H1 (cell line): ENCODE results near the gene JAG2. TPM values are rescaled to one million over a fixed set of nuclear protein-coding genes. Genes with fewer than 3 reads are reported as not detected.

ENCODE experiments used
- CTCF ChIA-PET: fragments of 300-600 bp; sonication (Branson Sonifier 250); formaldehyde crosslinking; loops from one replicate; lab custom pipeline; 2021; ENCODE audit not compliant: partially characterized antibody; lab: Charles Lee
- POLR2A ChIA-PET: fragments of 300-600 bp; sonication (Branson Sonifier 250); formaldehyde crosslinking; loops from one replicate; lab custom pipeline; 2021; ENCODE audit warnings: inconsistent platforms; ENCODE audit not compliant: partially characterized antibody; lab: Charles Lee
- DNase-seq, 2 experiments: peaks; one replicate each; pipeline versions ENCODE4 v3.0.0 to v3.0.0-alpha.2; 2010 to 2022; ENCODE audit warnings: low spot score in 2 of 2, low read depth in 1 of 2, mixed read lengths in 1 of 2
- FAIRE-seq: peaks from 2 replicates; lab custom pipeline; 2011; peaks lifted over from hg19 to GRCh38; lab: Jason Lieb, UNC
- H2AFZ ChIP-seq: 2 replicates; pipeline ENCODE4 v1.8.1; 2012; ENCODE audit warnings: low read length, inconsistent platforms
- H2AK5ac ChIP-seq: 2 replicates; pipeline ENCODE4 v1.6.1; 2013; ENCODE audit warnings: low read depth, low read length
- H2BK120ac ChIP-seq: replicated peaks from 2 replicates; pipeline ENCODE3; 2013; ENCODE audit warnings: low read depth, low read length, inconsistent platforms
- H2BK12ac ChIP-seq: 2 replicates; pipeline ENCODE4 v1.6.1; 2013; ENCODE audit warnings: low read depth, low read length
- H2BK15ac ChIP-seq: 2 replicates; pipeline ENCODE4 v1.6.1; 2013; ENCODE audit warnings: low read length
- H2BK20ac ChIP-seq: 2 replicates; pipeline ENCODE4 v1.6.1; 2013; ENCODE audit warnings: low read length
- H2BK5ac ChIP-seq: 2 replicates; pipeline ENCODE4 v1.6.1; 2013; ENCODE audit warnings: low read depth, low read length
- H3K14ac ChIP-seq: 2 replicates; pipeline ENCODE4 v1.6.1; 2013; ENCODE audit warnings: inconsistent platforms; ENCODE audit not compliant: insufficient read length
- H3K18ac ChIP-seq: 2 replicates; pipeline ENCODE4 v1.6.1; 2013; ENCODE audit warnings: low read length; ENCODE audit errors: extremely low read depth
- H3K23ac ChIP-seq: 2 replicates; pipeline ENCODE4 v1.6.1; 2013; ENCODE audit warnings: inconsistent platforms; ENCODE audit not compliant: insufficient read length
- H3K23me2 ChIP-seq: 2 replicates; pipeline ENCODE4 v1.6.1; 2013; ENCODE audit warnings: low read depth, low read length
- H3K27ac ChIP-seq: 2 replicates; pipeline ENCODE4 v1.6.1; 2011; ENCODE audit warnings: low read depth, low read length, inconsistent platforms
- H3K27me3 ChIP-seq, 4 experiments: replicated peaks in 1 of 4; 1 replicate in 1 of 4; 2 replicates in 3 of 4; pipeline versions ENCODE4 v1.6.1 to v1.8.1; 2011 to 2013; ENCODE audit warnings: low read length in 3 of 4, mild to moderate bottlenecking in 3 of 4, inconsistent platforms in 2 of 4, mixed read lengths in 2 of 4, moderate library complexity in 1 of 4; ENCODE audit not compliant: control insufficient read depth in 3 of 4, insufficient read depth in 3 of 4; ENCODE audit errors: extremely low read depth in 1 of 4
- H3K36me3 ChIP-seq, 4 experiments: 2 replicates each; pipeline versions ENCODE4 v1.6.1 to v1.8.1; 2011 to 2013; ENCODE audit warnings: mild to moderate bottlenecking in 4 of 4, low read length in 3 of 4, moderate library complexity in 2 of 4, control low read depth in 1 of 4, inconsistent platforms in 1 of 4; ENCODE audit not compliant: insufficient read depth in 4 of 4, control insufficient read depth in 2 of 4
- H3K4ac ChIP-seq: replicated peaks from 2 replicates; pipeline ENCODE3; 2013; ENCODE audit warnings: low read length, low read depth, mixed read lengths, inconsistent platforms; ENCODE audit not compliant: insufficient read length
- H3K4me1 ChIP-seq, 4 experiments: replicated peaks in 1 of 4; 1 replicate in 1 of 4; 2 replicates in 3 of 4; pipeline versions ENCODE4 v1.6.1 to v1.8.1; 2011 to 2013; ENCODE audit warnings: low read length in 3 of 4, inconsistent platforms in 2 of 4, mixed read lengths in 1 of 4; ENCODE audit not compliant: insufficient read depth in 4 of 4, control insufficient read depth in 3 of 4
- H3K4me2 ChIP-seq, 2 experiments: 2 replicates each; pipeline versions ENCODE4 v1.6.1 to v1.8.1; 2011 to 2013; ENCODE audit warnings: low read depth in 2 of 2, low read length in 2 of 2, control low read depth in 1 of 2, inconsistent platforms in 1 of 2, mild to moderate bottlenecking in 1 of 2; ENCODE audit not compliant: insufficient read depth in 1 of 2
- H3K4me3 ChIP-seq, 4 experiments: fragments of 200-600, 300-600 bp in 1 of 4; sonication (generic), shearing (Covaris generic), sonication (Bioruptor Twin) in 1 of 4; 2 replicates each; pipeline versions ENCODE4 v1.5.1 to v1.8.1; 2011 to 2016; ENCODE audit warnings: low read length in 4 of 4, low read depth in 3 of 4, control low read depth in 2 of 4, inconsistent platforms in 2 of 4, mild to moderate bottlenecking in 2 of 4, mixed read lengths in 1 of 4, moderate library complexity in 1 of 4; ENCODE audit not compliant: insufficient read depth in 2 of 4; ENCODE audit errors: extremely low read depth in 1 of 4
- H3K56ac ChIP-seq: replicated peaks from 2 replicates; pipeline ENCODE3; 2013; ENCODE audit warnings: low read depth, mild to moderate bottlenecking, mixed read lengths, low read length, inconsistent platforms; ENCODE audit not compliant: insufficient read length
- H3K79me1 ChIP-seq: 2 replicates; pipeline ENCODE4 v1.6.1; 2013; ENCODE audit warnings: low read depth, low read length, control low read depth
- H3K79me2 ChIP-seq, 2 experiments: 2 replicates each; pipeline versions ENCODE4 v1.6.1 to v1.8.1; 2012 to 2013; ENCODE audit warnings: low read length in 2 of 2, mild to moderate bottlenecking in 2 of 2, inconsistent platforms in 1 of 2; ENCODE audit not compliant: insufficient read depth in 2 of 2, control insufficient read depth in 1 of 2
- H3K9ac ChIP-seq, 4 experiments: replicated peaks in 1 of 4; 1 replicate in 1 of 4; 2 replicates in 3 of 4; pipeline versions ENCODE4 v1.6.1 to v1.8.1; 2011 to 2013; ENCODE audit warnings: low read depth in 3 of 4, low read length in 3 of 4, control low read depth in 2 of 4, mild to moderate bottlenecking in 2 of 4, moderate library complexity in 2 of 4, inconsistent platforms in 1 of 4; ENCODE audit errors: extremely low read depth in 1 of 4
- H3K9me3 ChIP-seq, 2 experiments: 2 replicates each; pipeline versions ENCODE4 v1.6.1 to v1.8.1; 2012 to 2013; ENCODE audit warnings: mild to moderate bottlenecking in 2 of 2, moderate library complexity in 2 of 2, control low read depth in 1 of 2, inconsistent platforms in 1 of 2, low read depth in 1 of 2, low read length in 1 of 2, mixed read lengths in 1 of 2; ENCODE audit not compliant: insufficient read depth in 2 of 2
- H4K20me1 ChIP-seq, 2 experiments: replicated peaks in 1 of 2; 2 replicates each; pipeline versions ENCODE3 to v1.8.1; 2011 to 2013; ENCODE audit warnings: inconsistent platforms in 2 of 2, low read length in 2 of 2, mild to moderate bottlenecking in 1 of 2; ENCODE audit not compliant: insufficient read depth in 2 of 2, control insufficient read depth in 1 of 2
- H4K5ac ChIP-seq: 2 replicates; pipeline ENCODE4 v1.6.1; 2013; ENCODE audit warnings: low read length, low read depth, mixed read lengths, inconsistent platforms; ENCODE audit not compliant: insufficient read length
- H4K8ac ChIP-seq: 2 replicates; pipeline ENCODE4 v1.8.0; 2013; ENCODE audit warnings: mild to moderate bottlenecking, moderate library complexity, low read length, inconsistent platforms; ENCODE audit not compliant: insufficient read depth; ENCODE audit errors: extremely low read depth
- H4K91ac ChIP-seq: replicated peaks from 2 replicates; pipeline ENCODE3; 2013; ENCODE audit warnings: low read length, mixed read lengths, inconsistent platforms; ENCODE audit not compliant: insufficient read length
- BACH1 ChIP-seq: IDR thresholded peaks from 2 replicates; pipeline ENCODE4 v1.6.1; 2012; ENCODE audit warnings: low read length, improper control_type of control experiment
- RNF2 ChIP-seq: fragments of 200-900, 300-1000 bp; sonication (generic); IDR thresholded peaks from 2 replicates; pipeline ENCODE4 v1.7.1; 2016; ENCODE audit warnings: borderline replicate concordance, low read depth, mild to moderate bottlenecking, antibody characterized with exemption, low read length; ENCODE audit not compliant: poor library complexity, severe bottlenecking; ENCODE audit errors: missing control alignments
- SP2 ChIP-seq: IDR thresholded peaks from 2 replicates; pipeline ENCODE4 v1.6.1; 2012; ENCODE audit warnings: mild to moderate bottlenecking, low read length, inconsistent platforms
- WGBS, 2 experiments: shearing (Covaris generic) in 1 of 2; methylation state at CpG; one replicate each; pipeline versions ENCODE4 v1.1.6 to v1.1.7; 2013 to 2015; ENCODE audit warnings: low lambda C conversion rate in 2 of 2, mixed read lengths in 2 of 2, inconsistent platforms in 1 of 2, low coverage in 1 of 2, missing lambda C conversion rate in 1 of 2; ENCODE audit not compliant: insufficient replicate concordance in 2 of 2, insufficient coverage in 1 of 2, insufficient read length in 1 of 2; ENCODE audit errors: extremely low coverage in 1 of 2, missing lambda C conversion rate in 1 of 2; 5-methylcytosine and 5-hydroxymethylcytosine counted together
- polyA plus RNA-seq, 7 experiments: library from polyadenylated mRNA; depleted of rRNA in 3 of 7; stranded (reverse) in 5 of 7; unstranded in 2 of 7; fragments of >200 nt in 5 of 7; fragments of 200-250 nt in 2 of 7; gene quantifications; 1 replicate in 5 of 7; 2 replicates in 1 of 7; 4 replicates in 1 of 7; pipeline versions ENCODE4 v1.2.1 to v1.2.3, GENCODE V29; 2011 to 2013; ENCODE audit warnings: missing spikeins in 2 of 7, mixed read lengths in 2 of 7
- total RNA-seq: library from RNA; stranded (reverse); fragmentation: NEBNext Ultra II Directional; extraction: Animal tissue kit (Norgen Biotek cat#: 25700); gene quantifications from 2 replicates; pipeline ENCODE4 v1.2.1, GENCODE V29; 2021

JAG2 gene
- total and polyA plus RNA-seq, 2 of the 8 experiments (the other 6 are each of a cell fraction or from before 2014, with no cell fraction given) = 2.8 to 6.2 TPM

- Histone ChIP-seq H4K5ac (no peak overlapping the region), H3K18ac (no peak overlapping the region), H4K91ac (no peak overlapping the region), H3K79me2 (no peaks in the 10 kb centered on the region), H3K14ac (no peak overlapping the region), H3K4me1 (peaks cover 0 to 10% (median 0%) of the 10 kb centered on the region in 4 experiments; a peak in 1 of 7 replicates), H2BK12ac (no peak overlapping the region)
- TF ChIP-seq RNF2 = no peak
- no peak for TF ChIP-seq BACH1
- TF ChIP-seq SP2 = no peak
- TF ChIP-seq, all 59 proteins: peak for 0
- FAIRE-seq (no peak), DNase-seq (no peak)
- Histone ChIP-seq H4K20me1 (peaks cover 0 to 3% of the 10 kb centered on the region in 2 experiments), H2BK120ac (no peak overlapping the region), H2BK20ac (no peak overlapping the region), H3K9ac (no peak overlapping the region), H3K36me3 (no peaks in the 10 kb centered on the region), H3K9me3 (peaks cover 0 to 7% of the 10 kb centered on the region in 2 experiments; a peak in 2 of 4 replicates), H3K4ac (no peak overlapping the region), H3K27ac (no peak overlapping the region), H3K4me2 (no peak overlapping the region), H2BK15ac (no peak overlapping the region; the same call in 1 of the 2 replicates), H4K8ac (no peak overlapping the region), H3K79me1 (no peaks in the 10 kb centered on the region), H3K56ac (no peak overlapping the region), H3K23ac (no peak overlapping the region), H2AK5ac (no peak overlapping the region), H3K27me3 (peaks cover 0 to 10% (median 7%) of the 10 kb centered on the region in 4 experiments; a peak in 4 of 7 replicates), H2BK5ac (no peak overlapping the region), H3K23me2 (peaks cover 5% of the 10 kb centered on the region; the same call in 1 of the 2 replicates), H2AFZ (no peak overlapping the region), H3K4me3 (no peak overlapping the region)
- 33% methylated on average over 1 of the region's 4 CpGs; no CpG with 5 or more reads in 1 of the 2 experiments for WGBS, 2 experiments
- CTCF ChIA-PET = interaction anchor here (2.7 kb wide), 1 partner anchor 8 kb away, joined by 10 read pairs; no protein-coding TSS in a partner anchor
- POLR2A ChIA-PET = interaction anchor here (0.6 to 0.7 kb wide), 2 partner anchors 78 to 179 kb away, joined by 3 read pairs; no protein-coding TSS in a partner anchor
Measured at GRCh38 chr14:105185973-105186372, 17.4 kb upstream of the JAG2 start.
